NCI-H1436 treated with DMSO at 0.1 percent for 48 hours (cell line): ENCODE measurements around the gene SDC1.

ENCODE experiments used
- DNase-seq: peaks from one replicate; lab custom pipeline; 2025; lab: John Stamatoyannopoulos, UW

Gene SDC1

DNA sequence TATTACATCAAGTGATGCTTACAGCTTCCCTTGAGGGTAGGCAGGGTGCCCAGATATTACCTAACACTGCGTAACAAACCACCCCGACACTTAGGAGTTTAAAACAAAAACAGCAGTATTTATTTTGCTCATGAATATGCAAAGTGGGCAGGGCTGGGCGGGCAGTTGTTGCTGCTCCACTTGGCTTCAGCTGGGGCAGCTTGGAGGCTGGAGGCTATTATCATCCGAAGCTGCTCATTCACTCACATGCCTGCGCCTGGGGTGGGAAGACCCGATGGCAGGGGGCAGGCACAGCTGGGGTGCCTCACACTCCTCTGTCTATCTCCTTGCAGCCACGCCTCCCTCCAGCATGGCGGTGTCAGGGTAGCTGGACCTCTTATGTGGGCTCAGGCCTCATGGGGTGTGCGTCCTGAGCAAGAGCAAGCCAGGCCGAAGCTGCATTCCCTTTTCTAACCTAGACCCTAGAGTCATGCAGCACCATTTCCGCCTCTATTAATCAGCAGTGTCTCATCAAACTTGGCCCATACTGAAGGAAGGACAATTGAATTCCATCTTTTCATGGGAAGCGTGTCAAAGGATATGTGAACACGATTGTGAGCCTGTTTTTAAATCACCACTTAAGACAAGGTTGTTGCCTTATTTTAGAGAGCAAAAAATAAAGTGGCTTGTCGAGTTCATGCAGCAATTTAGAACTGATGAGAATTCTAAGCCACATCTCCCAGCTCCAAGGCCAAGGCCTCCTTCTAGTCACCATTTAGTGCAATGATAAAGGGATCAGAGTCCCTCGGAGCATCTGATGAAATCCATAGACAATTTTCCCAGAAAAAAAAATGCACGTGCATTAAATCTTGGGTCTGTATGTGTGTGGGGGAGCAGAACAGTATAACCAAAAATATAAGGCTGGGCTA lies 54.9 kb downstream of the SDC1 start:
- DNase-seq: no peak

GRCh38 chr2:20168727-20169696 lies 55.9 kb downstream of the SDC1 start:
- no peak for DNase-seq

GRCh38 chr2:20168048-20168726 lies 56.7 kb downstream of the SDC1 start:
- DNase-seq: no peak

DNA sequence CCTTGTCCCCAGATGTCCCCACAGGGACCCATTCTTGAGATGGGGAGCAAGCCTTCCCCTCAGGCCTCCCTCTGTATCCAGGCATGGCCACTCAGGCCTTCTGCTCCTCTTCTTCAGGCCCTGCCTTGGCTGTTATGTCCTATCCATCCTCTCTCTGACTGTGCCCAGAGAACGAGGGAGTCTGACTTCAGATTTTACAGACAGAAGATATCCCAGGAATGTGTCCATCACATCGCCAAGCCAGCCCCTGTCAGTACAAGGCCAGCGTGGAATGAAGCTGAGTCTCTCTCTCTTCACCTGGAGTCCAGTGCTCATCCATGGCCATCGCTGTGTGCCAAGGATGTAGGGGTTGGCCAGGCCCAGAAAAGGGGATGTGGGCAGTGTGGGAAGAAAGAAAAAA lies 57.6 kb downstream of the SDC1 start:
- no peak for DNase-seq

DNA sequence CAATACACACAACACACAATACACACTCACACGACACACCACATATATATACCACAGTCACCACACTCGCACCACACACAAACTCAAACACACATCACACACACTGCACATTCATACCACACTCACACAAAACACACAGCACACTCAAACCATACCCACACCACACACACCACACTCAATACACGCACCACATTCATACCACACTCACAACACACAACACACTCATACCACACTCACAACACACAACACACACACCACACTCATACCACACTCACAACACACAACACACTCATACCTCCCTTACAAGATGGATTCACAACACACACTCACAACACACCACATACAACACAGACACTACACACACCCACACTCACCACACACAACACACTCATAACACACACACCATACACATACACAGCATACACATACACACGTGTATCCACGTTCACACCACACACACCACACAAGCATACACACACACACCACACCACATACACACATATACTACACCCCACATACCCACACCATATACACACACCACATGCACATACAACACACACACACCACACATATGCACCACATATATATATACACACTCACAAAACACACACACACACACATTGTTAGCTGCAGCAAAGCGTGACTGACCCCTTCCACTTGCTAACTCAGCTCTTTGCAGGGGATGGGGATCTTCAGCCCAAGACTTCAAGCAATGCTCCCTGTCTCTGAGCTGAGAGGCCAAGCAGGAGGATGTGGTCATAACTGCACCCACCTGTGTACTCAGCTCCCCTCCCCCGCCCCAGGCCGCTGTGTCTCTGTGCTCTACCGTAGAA lies 59.0 kb downstream of the SDC1 start:
- no peak for DNase-seq

DNA sequence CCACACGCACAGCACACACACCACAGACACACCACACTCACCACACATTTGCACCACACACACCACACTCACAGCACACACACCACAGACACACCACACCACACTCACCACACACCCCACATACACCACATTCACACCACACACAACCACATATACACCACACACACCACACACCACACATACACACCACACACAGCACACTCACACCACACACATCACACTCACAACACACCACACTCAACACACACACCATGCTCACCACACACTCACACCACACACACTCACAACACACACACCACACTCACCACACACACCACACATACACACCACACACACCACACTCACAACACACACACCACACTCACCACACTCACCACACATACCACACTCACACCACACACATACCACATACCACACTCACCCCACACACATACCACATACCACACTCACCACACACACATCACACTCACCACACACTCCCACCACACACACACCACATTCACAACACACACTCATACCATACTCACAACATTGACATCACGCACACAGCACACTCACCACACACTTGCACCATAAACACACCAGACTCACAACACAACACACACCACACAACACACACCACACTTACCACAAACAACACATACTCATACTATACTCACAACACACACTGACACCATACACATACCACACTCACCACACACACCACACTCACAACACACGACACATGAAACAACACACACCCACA lies 60.0 kb downstream of the SDC1 start:
- no peak for DNase-seq

DNA sequence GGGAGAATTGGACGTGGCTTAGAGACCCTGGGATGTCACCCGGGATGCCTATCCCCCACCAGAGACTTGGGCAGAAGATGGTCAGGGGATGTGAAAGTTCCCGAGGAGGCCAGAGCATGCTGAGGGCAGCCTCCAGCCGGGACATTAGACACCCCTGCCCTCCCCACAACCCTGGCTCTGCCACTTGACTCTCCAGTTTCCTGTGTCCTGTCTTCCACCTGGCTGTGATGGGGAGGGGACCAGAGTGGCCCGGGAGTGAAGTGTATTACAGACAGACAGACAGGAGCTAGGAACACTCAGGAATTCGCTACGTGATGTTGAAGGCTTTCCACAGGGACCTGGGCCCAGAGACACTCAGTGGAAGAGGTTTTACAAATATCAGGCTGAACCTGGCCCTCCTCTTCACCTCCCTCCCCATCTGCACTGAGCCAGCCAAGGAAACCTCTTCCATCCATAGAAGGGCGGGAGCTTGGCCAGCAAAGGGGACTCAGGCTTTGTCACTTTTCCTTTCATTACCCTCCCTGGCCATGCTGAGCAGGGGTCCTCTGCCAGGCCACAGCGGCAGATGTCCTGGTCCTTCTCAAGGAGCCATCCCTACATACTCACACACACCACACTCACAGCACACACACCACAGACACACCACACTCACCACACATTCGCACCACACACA lies 60.7 kb downstream of the SDC1 start:
- no peak for DNase-seq

DNA sequence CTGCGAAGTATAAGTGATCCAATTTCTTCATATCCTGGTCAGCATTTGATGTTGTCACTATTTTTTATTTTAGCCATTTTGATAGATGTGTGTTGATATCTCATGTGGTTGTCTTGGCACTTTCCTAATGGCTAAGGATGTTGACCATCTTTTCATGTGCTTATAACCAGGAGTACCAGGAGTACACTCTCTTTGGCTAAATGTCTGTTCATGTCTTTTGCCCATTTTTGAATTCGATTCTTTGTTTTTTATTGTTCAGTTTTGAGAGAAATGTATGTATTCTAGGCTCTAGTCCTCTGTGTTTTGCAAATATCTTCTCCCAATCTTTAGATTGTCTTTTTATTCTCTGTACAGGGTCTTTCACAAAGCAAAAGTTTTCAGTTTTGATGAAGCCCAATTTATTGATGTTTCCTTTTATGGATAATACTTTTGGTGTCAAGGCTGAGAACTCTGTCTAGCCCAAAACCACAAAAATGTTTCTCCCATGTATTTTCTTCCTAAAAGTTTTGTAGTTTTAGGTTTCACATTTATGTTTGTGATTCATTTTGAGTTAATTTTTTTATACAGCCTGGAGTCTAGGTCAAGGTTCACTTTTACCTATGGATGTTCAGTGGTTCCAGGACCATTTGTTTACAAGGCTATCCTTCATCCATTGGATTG lies 65.4 kb downstream of the SDC1 start:
- no peak for DNase-seq

- no peak for DNase-seq
Measured at GRCh38 chr2:20157193-20157891, 67.6 kb downstream of the SDC1 start.

DNA sequence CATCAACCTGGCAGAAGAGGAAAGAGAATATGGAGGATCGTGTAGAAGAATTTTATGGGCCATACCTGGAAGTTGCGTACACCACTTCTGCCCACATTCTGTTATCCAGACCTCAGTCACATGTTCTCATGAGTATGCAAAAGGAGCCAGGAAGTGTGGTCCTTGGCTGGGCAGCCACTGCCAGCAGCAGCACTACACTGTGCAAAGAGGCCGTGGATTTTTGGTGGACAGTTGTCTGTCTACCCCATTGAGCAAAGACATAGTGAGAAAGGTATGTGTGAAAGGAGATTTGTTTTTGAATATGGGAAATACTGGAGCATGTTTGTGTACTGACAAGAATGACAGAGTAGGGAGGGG lies 68.1 kb downstream of the SDC1 start:
- DNase-seq: no peak

GRCh38 chr2:20156076-20156759 lies 68.7 kb downstream of the SDC1 start:
- DNase-seq: no peak

DNA sequence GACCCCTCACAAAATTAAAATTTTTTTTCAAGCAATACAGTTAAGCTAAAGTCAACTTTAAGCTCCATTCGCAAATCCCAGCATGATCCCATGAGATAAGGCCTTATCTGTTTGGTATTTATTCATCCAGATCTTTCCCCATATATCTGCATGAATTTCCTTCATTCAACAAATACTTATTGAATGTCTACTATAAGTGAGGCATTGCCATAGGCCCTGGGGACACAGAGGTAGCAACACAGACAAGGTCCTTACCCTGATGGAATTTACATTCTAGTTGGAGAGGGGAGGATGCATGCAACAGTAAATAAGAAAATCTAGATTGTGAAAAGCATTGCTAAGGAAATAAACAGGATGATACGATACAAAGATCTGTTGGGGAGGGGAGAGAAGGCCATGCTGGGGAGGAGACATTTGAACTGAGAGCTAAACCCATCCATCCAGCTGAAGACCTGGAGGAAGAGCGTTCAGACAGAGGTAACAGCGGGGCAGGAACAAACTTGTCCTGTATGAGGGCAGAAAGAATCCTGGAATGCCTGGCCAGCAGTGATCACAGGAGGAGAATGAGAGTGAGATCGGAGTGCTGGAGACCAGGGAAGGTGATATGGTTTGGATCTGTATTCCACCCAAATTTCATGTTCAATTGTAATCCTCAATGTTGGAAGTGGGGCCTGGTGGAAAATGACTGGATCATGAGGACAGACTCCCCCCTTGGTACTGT lies 71.6 kb downstream of the SDC1 start:
- DNase-seq: no peak

DNA sequence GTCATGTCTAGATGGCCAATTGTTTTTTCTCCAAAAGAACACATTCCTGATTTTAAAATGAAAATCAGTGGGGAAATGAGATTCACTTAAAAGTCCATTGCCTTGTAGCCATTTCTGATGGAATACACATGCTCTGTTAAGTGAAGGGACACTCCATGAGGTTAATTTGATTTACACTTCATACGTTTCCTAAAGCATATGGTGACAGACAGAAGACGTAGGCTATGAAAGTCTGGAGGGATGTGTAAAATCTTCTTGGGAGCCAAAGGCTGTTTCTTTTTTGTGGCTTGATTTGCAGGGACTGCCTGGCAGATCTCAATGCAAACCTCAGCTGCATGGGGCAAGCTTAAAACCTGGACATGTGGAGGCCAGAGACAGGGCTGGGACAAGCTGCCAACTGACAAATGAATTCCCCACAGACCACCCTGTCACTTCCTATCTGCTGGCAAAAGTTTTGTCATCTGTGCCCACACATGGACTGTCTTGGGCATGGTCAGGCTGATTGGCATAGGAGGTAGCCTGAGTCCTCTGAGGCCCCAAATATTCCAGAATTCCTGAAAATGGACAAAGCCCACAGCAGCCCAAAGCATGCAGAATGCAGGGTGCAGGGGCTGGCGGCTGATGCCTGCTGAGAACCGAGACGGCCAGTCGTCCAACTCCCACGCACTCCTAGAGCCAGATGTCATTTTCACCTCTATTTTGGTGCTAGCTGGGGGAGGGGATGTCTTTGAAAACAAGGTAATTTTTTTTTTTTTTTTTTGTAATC lies 73.9 kb downstream of the SDC1 start:
- DNase-seq: no peak
